Activated effector memory CD4-positive, alpha-beta T cell treated with Interleukin-2 at 50 U/mL for 16 hours (primary cell): ENCODE measurements around the gene CUX1.
"Not testable (repeated sequence)": the region's sequence is repeated elsewhere in the genome, so short reads cannot be mapped to it uniquely, and the experiment has no call there.

Experiments
- DNase-seq: peaks from one replicate; pipeline ENCODE4 v3.0.0-alpha.2; 2020

Gene CUX1

GRCh38 chr7:101870361-101871062 lies 53.1 kb downstream of the CUX1 start:
- no peak for DNase-seq

- DNase-seq: no peak
Observed at GRCh38 chr7:101871351-101871750, 53.9 kb downstream of the CUX1 start.

- DNase-seq: no peak
Observed at GRCh38 chr7:101874028-101874427, 56.6 kb downstream of the CUX1 start.

- DNase-seq: no peak
Observed at GRCh38 chr7:101875283-101875846, 57.9 kb downstream of the CUX1 start.

- DNase-seq: no peak
Observed at GRCh38 chr7:101877882-101878591, 60.6 kb downstream of the CUX1 start.

- DNase-seq: no peak
Observed at GRCh38 chr7:101878938-101879337, 61.5 kb downstream of the CUX1 start.

- DNase-seq: no peak
Observed at GRCh38 chr7:101879565-101879964, 62.1 kb downstream of the CUX1 start.

GRCh38 chr7:101880282-101881054 lies 63.0 kb downstream of the CUX1 start:
- no peak for DNase-seq

- no peak for DNase-seq
Observed at GRCh38 chr7:101882005-101882421, 64.6 kb downstream of the CUX1 start.

GRCh38 chr7:101882595-101883564 lies 65.5 kb downstream of the CUX1 start:
- no peak for DNase-seq

- DNase-seq: no peak
Observed at GRCh38 chr7:101884671-101885596, 67.5 kb downstream of the CUX1 start.

- DNase-seq: no peak
Observed at GRCh38 chr7:101885597-101885955, 68.2 kb downstream of the CUX1 start.

GRCh38 chr7:101887352-101887751 lies 69.9 kb downstream of the CUX1 start:
- not testable (repeated sequence) for DNase-seq

GRCh38 chr7:101888564-101888963 lies 71.1 kb downstream of the CUX1 start:
- DNase-seq: not testable (repeated sequence)

GRCh38 chr7:101890749-101891523 lies 73.5 kb downstream of the CUX1 start:
- DNase-seq: no peak

- no peak for DNase-seq
Observed at GRCh38 chr7:101891936-101892640, 74.7 kb downstream of the CUX1 start.

- DNase-seq: no peak
Observed at GRCh38 chr7:101893341-101894082, 76.1 kb downstream of the CUX1 start.

- DNase-seq: no peak
Observed at GRCh38 chr7:101896316-101896715, 78.9 kb downstream of the CUX1 start.

- no peak for DNase-seq
Observed at GRCh38 chr7:101896941-101897340, 79.5 kb downstream of the CUX1 start.
